ENCODE measurements around the gene KCTD14. TPM values are rescaled to one million over a fixed set of nuclear protein-coding genes. Genes with fewer than 3 reads are reported as not detected.

The KCTD14 gene
- total and polyA plus RNA-seq, 2 of the 4 experiments (the other 2 are of a cell fraction), result 0.90 to 0.97 TPM

GRCh38 chr11:78039391-78039918 is 16.4 kb upstream of the KCTD14 start (continued):
- no peak for TF ChIP-seq BHLHE40 (IDR thresholded peaks at IDR 0.05; ENCODE audit: low read depth, low read length)

- H2AFZ ChIP-seq (replicated peaks; ENCODE audit: low read length, poor library complexity), result no peak overlapping the region
- H3K27me3 ChIP-seq (ENCODE audit: control insufficient read depth, insufficient read depth, low read length), result no peaks in the 10 kb centered on the region
- TF ChIP-seq POLR2A (IDR thresholded peaks at IDR 0.05; ENCODE audit: low read depth, low read length) (no peak), MAFK (IDR thresholded peaks at IDR 0.05; ENCODE audit: low read depth, low read length) (no peak), CHD1 (IDR thresholded peaks at IDR 0.05; ENCODE audit: low read depth, low read length) (no peak), FOS (IDR thresholded peaks at IDR 0.05; ENCODE audit: low read depth, low read length) (no peak), USF2 (IDR thresholded peaks at IDR 0.05; ENCODE audit: low read depth, low read length) (no peak), MAZ (IDR thresholded peaks at IDR 0.05; ENCODE audit: borderline replicate concordance, low read depth, low read length) (no peak), CTCF (conservative IDR thresholded peaks at IDR 0.05; ENCODE audit: low read depth, low read length) (no peak), BHLHE40 (IDR thresholded peaks at IDR 0.05; ENCODE audit: low read depth, low read length) (no peak), CEBPB (IDR thresholded peaks at IDR 0.05; ENCODE audit: low read depth, low read length) (no peak), MXI1 (IDR thresholded peaks at IDR 0.05; ENCODE audit: borderline replicate concordance, low read depth, low read length) (no peak), SMC3 (IDR thresholded peaks at IDR 0.05; ENCODE audit: low read depth, low read length) (no peak), RCOR1 (IDR thresholded peaks at IDR 0.05; ENCODE audit: insufficient replicate concordance, low read length) (no peak)
Observed at GRCh38 chr11:78038697-78039313, 15.7 kb upstream of the KCTD14 start.

More at GRCh38 chr11:78038697-78039313, 15.7 kb upstream of the KCTD14 start:
- WGBS, 2 experiments (ENCODE audit: extremely low coverage in 2 of 2, insufficient read length in 1 of 2), result no CpG with 5 or more reads among the region's 8 CpGs
- Histone ChIP-seq H2BK5ac (ENCODE audit: low read depth, low read length, poor library complexity, severe bottlenecking) (peak overlapping the region; percentile 96), H2BK120ac (ENCODE audit: low read depth, low read length) (peak overlapping the region; percentile 57), H4K91ac (ENCODE audit: insufficient read depth, low read depth, low read length) (peak overlapping the region; percentile 41; the same call in 1 of the 2 replicates), H2AK5ac (ENCODE audit: low read depth, low read length) (peak overlapping the region; percentile 68), H3K9ac (ENCODE audit: low read depth, low read length) (no peak overlapping the region), H3K56ac (ENCODE audit: extremely low read depth, insufficient read depth, low read length) (peak overlapping the region; percentile 3; the same call in 1 of the 2 replicates), H3K79me1 (ENCODE audit: low read depth in 1 of 2, low read length in 2 of 2) (peaks cover 0 to 10% of the 10 kb centered on the region in 2 experiments; a peak in 2 of 4 replicates), H3K4ac (ENCODE audit: low read depth, low read length) (0 out of 2 replicates have a peak overlapping the region, but pooled peaks have one; percentile 9), H3K18ac (ENCODE audit: low read depth, low read length) (no peak overlapping the region), H4K5ac (ENCODE audit: low read depth, low read length) (no peak overlapping the region), H3K4me1 (ENCODE audit: control insufficient read depth, insufficient read depth, low read length) (peaks cover 5% of the 10 kb centered on the region), H3K23ac (ENCODE audit: low read depth, low read length) (no peak overlapping the region), H2BK15ac (ENCODE audit: low read depth, low read length) (peak overlapping the region; percentile 13; the same call in 1 of the 3 replicates), H4K8ac (ENCODE audit: low read depth in 2 of 2, low read length in 2 of 2) (peak overlapping the region; percentile 24 to 28; a peak in 2 of 4 replicates), H3K4me3 (ENCODE audit: insufficient read depth, low read depth, low read length) (no peak overlapping the region), H4K20me1 (ENCODE audit: insufficient read depth, low read length) (no peaks in the 10 kb centered on the region), H2AK9ac (replicated peaks; ENCODE audit: low read depth, low read length, poor library complexity) (peak overlapping the region; percentile 92), H3K27ac (ENCODE audit: insufficient read depth, low read length) (no peak overlapping the region), H3K36me3 (ENCODE audit: control insufficient read depth, insufficient read depth, low read length) (no peaks in the 10 kb centered on the region), H3K9me3 (ENCODE audit: control insufficient read depth, insufficient read depth, low read length) (no peaks in the 10 kb centered on the region), H3K4me2 (ENCODE audit: low read depth, low read length) (no peak overlapping the region), H3K9me1 (ENCODE audit: insufficient read depth, low read length) (peaks cover 14% of the 10 kb centered on the region; the same call in 1 of the 2 replicates), H2BK20ac (ENCODE audit: low read depth, low read length) (0 out of 2 replicates have a peak overlapping the region, but pooled peaks have one; percentile 12), H3K14ac (replicated peaks; ENCODE audit: low read depth, low read length) (peak overlapping the region; percentile 40; the same call in 1 of the 2 replicates)
- ATAC-seq (ENCODE audit: low read depth), result no peak
- in situ Hi-C loops (cut with MboI; ENCODE audit: low sequenced_read_pairs) (no loop called here), intact Hi-C loops (cut with micrococcal nuclease) (no loop called here), dilution Hi-C loops (cut with HindIII; ENCODE audit: low sequenced_read_pairs, unreplicated experiment) (no loop called here)
- POLR2A ChIA-PET (ENCODE audit: unreplicated experiment), result no interaction called here
- no TSS peak for BruUV-seq (replicated peaks)
- peak; percentile 28 for DNase-seq
- CTCF ChIA-PET, result no interaction called here
